SK-N-MC (cell line): ENCODE measurements around the gene ZFYVE16.

Source experiments
- EZH2 ChIP-seq: fragments of 200-600 bp; sonication (generic); IDR thresholded peaks from one replicate; pipeline ENCODE4 v1.6.1; 2017; ENCODE audit warnings: antibody characterized with exemption
- FOXP2 ChIP-seq: optimal IDR thresholded peaks from 2 replicates; pipeline ENCODE3; 2011; ENCODE audit warnings: mild to moderate bottlenecking, moderate library complexity; ENCODE audit not compliant: insufficient read depth; ENCODE audit errors: extremely low read length, control extremely low read depth
- POLR2AphosphoS5 ChIP-seq: IDR thresholded peaks from 2 replicates; pipeline ENCODE4 v1.6.1; 2012; ENCODE audit warnings: mild to moderate bottlenecking, low read depth, low read length, borderline replicate concordance

- no peak for TF ChIP-seq EZH2
- TF ChIP-seq POLR2AphosphoS5, result no peak
- TF ChIP-seq FOXP2, result peak; percentile 10
Observed at GRCh38 chr5:80368661-80369480, 39.0 kb upstream of the ZFYVE16 start.
